ENCODE results near the gene ENSA.

- TF ChIP-seq CTCF (conservative IDR thresholded peaks at IDR 0.05 in 1 of 2, IDR thresholded peaks at IDR 0.05 in 1 of 2; ENCODE audit: low read depth in 1 of 2, low read length in 2 of 2) (no peak), EZH2 (IDR thresholded peaks at IDR 0.05; ENCODE audit: low read length, missing control alignments) (no peak)
Observed at GRCh38 chr1:150663321-150663720, 33.9 kb upstream of the ENSA start.
